Stomach (tissue), 9 donors: ENCODE measurements around the gene SLC41A3. TPM values are rescaled to one million over a fixed set of nuclear protein-coding genes. Genes with fewer than 3 reads are reported as not detected.

Experiments
- DNase-seq, 2 donors: peaks; one replicate each; pipeline versions ENCODE4 v3.0.0 to v3.0.0-alpha.2; 2013 to 2019
- H3K27ac ChIP-seq, 5 donors: fragments of 200-600 bp in 4 of 5; sonication (generic) in 4 of 5; one replicate each; pipeline ENCODE4 v1.5.1; 2013 to 2019; ENCODE audit warnings: mild to moderate bottlenecking in 1 of 5, moderate library complexity in 1 of 5
- H3K27me3 ChIP-seq, 3 donors: fragments of 200-600 bp; sonication (generic); one replicate each; pipeline ENCODE4 v1.5.1; 2017 to 2019; ENCODE audit warnings: mixed run types in 1 of 3
- H3K36me3 ChIP-seq, 4 donors: fragments of 200-600 bp; sonication (generic); 1 replicate in 3 of 4; 2 replicates in 1 of 4; pipeline ENCODE4 v1.5.1; 2016 to 2019
- H3K4me1 ChIP-seq, 4 donors: fragments of 200-600 bp; sonication (generic); one replicate each; pipeline ENCODE4 v1.5.1; 2016 to 2019
- H3K4me3 ChIP-seq, 4 donors: fragments of 200-600 bp; sonication (generic) in 3 of 4; one replicate each; pipeline ENCODE4 v1.5.1; 2016 to 2019; ENCODE audit warnings: mild to moderate bottlenecking in 1 of 4
- H3K9me3 ChIP-seq, 4 donors: fragments of 200-600 bp; sonication (generic); one replicate each; pipeline ENCODE4 v1.5.1; 2016 to 2019
- EP300 ChIP-seq: sonication (generic); formaldehyde crosslinking; IDR thresholded peaks from one replicate; pipeline ENCODE4 v1.6.1; 2017; ENCODE audit warnings: antibody characterized with exemption
- POLR2A ChIP-seq, 4 donors: fragments of 450-650 bp; IDR thresholded peaks; one replicate each; pipeline ENCODE4 v1.6.1; 2016; ENCODE audit warnings: antibody characterized with exemption in 4 of 4, control low read depth in 2 of 4, mild to moderate bottlenecking in 1 of 4, moderate library complexity in 1 of 4
- POLR2AphosphoS5 ChIP-seq, 3 donors: sonication (generic); formaldehyde crosslinking; IDR thresholded peaks; one replicate each; pipeline ENCODE4 v1.6.1; 2016; ENCODE audit warnings: antibody characterized with exemption in 3 of 3
- WGBS, 5 donors: extraction: QIAGEN DNeasy Blood & Tissue Kit in 3 of 5; methylation state at CpG; one replicate each; pipeline versions ENCODE4 v1.1.5 to v1.1.7; 2013 to 2018; 5-methylcytosine and 5-hydroxymethylcytosine counted together
- intact Hi-C: fragments of 100-400 bp; cut with DNase I; formaldehyde crosslinking; loops from one replicate; pipeline ENCODE4 v1.15.1; 2023; ENCODE audit warnings: low total_unique reads
- polyA plus RNA-seq, 3 donors: library from polyadenylated mRNA; stranded (reverse); fragments of 200-250 nt; gene quantifications; one replicate each; pipeline ENCODE4 v1.2.3, GENCODE V29; 2013
- total RNA-seq, 5 donors: library from RNA; depleted of rRNA; stranded (reverse); fragments of >200 nt; gene quantifications; one replicate each; pipeline versions ENCODE4 v1.1.0 to v1.2.3, GENCODE V29; 2014 to 2016
- TF ChIP-seq, protein P1 (sequence below), 7 experiments: fragments of 450-650 bp in 4 of 7; fragments of 200-600 bp in 3 of 7; sonication (generic) in 3 of 7; IDR thresholded peaks; one replicate each; pipeline ENCODE4 v1.5.1; 2016 to 2019; ENCODE audit warnings: antibody characterized with exemption in 7 of 7, control low read depth in 2 of 7, mild to moderate bottlenecking in 1 of 7
- donor health status: healthy with polysubstance abuse.
- donor health status: Bipolar disorder and iron deficiency.
- donor health status: healthy.

The SLC41A3 gene
- total and polyA plus RNA-seq, 8 donors, result 15.4 to 81.7 (median 27.9) TPM

DNA sequence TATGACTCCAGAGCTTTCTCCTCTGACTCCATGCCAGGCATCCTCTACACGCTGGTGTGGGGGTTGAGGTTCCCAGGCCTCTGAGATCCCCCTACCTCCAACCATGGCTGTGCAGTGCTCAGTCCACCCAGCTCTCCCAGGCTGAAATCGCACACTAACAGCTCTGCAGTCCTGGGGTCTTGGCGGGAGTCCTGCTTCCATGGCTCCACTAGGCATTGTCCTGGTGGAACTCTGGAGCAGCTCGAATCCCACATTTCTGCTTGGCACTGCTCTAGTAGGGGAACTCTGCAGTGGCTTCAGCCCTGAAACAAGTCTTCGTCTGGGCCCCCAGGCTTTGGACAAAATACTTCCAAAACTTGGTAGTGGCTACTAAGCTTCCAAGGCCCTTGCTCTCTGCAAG is 64.2 kb downstream of the SLC41A3 start:
- no peaks in the 10 kb centered on the region for H3K27me3 ChIP-seq
- no peak overlapping the region for H3K4me3 ChIP-seq
- TF ChIP-seq POLR2AphosphoS5 (IDR thresholded peaks at IDR 0.05) (no peak), EP300 (no peak), POLR2A (IDR thresholded peaks at IDR 0.05) (no peak)
- TF ChIP-seq, protein P1, sequence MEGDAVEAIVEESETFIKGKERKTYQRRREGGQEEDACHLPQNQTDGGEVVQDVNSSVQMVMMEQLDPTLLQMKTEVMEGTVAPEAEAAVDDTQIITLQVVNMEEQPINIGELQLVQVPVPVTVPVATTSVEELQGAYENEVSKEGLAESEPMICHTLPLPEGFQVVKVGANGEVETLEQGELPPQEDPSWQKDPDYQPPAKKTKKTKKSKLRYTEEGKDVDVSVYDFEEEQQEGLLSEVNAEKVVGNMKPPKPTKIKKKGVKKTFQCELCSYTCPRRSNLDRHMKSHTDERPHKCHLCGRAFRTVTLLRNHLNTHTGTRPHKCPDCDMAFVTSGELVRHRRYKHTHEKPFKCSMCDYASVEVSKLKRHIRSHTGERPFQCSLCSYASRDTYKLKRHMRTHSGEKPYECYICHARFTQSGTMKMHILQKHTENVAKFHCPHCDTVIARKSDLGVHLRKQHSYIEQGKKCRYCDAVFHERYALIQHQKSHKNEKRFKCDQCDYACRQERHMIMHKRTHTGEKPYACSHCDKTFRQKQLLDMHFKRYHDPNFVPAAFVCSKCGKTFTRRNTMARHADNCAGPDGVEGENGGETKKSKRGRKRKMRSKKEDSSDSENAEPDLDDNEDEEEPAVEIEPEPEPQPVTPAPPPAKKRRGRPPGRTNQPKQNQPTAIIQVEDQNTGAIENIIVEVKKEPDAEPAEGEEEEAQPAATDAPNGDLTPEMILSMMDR (IDR thresholded peaks at IDR 0.05), result no peak
- intact Hi-C loops, result no loop called here
- H3K27ac ChIP-seq, result no peak overlapping the region
- no peak for DNase-seq
- H3K36me3 ChIP-seq, result peaks cover 0 to 75% (median 55%) of the 10 kb centered on the region in 4 donors
- H3K4me1 ChIP-seq, result no peaks in the 10 kb centered on the region
- H3K9me3 ChIP-seq, result no peaks in the 10 kb centered on the region
- 77 to 100% (median 86%) methylated on average over 1 to 5 of the region's 5 CpGs for WGBS, 5 donors

DNA sequence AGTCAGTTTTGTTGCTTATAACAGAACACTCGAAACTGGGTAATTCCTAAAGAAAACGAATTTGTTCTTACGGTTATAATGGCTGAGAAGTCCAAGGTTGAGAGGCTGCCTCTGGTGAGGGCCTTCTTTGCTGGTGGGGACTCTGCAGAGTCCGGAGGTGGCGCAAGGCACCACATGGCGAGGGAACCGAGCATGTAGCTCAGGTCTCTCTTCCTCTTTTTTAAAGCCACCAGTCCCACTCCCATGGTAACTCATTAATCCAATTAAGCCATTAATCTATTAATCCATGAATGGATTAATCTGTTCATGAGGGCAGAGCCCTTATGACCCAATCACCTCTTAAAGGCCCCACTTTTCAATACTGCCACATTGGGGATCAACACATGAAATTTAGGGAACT is 64.9 kb downstream of the SLC41A3 start:
- H3K36me3 ChIP-seq, result peaks cover 0 to 75% (median 55%) of the 10 kb centered on the region in 4 donors
- TF ChIP-seq, protein P1 (IDR thresholded peaks at IDR 0.05), result no peak
- TF ChIP-seq POLR2AphosphoS5 (IDR thresholded peaks at IDR 0.05) (no peak), POLR2A (IDR thresholded peaks at IDR 0.05) (no peak), EP300 (no peak)
- intact Hi-C loops, result no loop called here
- no peak for DNase-seq
- H3K4me3 ChIP-seq, result no peak overlapping the region
- H3K27me3 ChIP-seq, result no peaks in the 10 kb centered on the region
- no peaks in the 10 kb centered on the region for H3K4me1 ChIP-seq
- H3K27ac ChIP-seq, result no peak overlapping the region
- no peaks in the 10 kb centered on the region for H3K9me3 ChIP-seq
- 93 to 96% (median 95%) methylated on average over 7 of the region's 7 CpGs for WGBS, 5 donors

DNA sequence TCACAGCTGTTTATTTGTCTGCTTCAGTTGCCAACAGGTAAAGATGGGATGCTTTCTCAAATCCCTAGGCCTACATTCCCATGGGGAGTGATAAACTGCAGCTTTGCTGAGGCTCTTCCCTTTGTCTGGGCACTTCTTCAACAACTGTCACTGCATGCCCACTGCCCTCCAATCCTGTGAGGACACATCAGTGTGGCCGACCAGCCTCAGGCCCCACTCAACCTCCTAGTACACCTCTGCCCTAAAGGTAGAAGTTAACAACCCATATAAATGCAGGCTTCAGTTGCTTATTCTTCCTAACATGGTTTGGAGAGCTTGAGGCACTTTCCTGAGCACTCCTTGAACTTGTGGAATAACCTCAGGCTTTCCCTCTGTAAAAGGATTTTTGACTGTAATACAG is 65.4 kb downstream of the SLC41A3 start:
- Histone ChIP-seq H3K9me3 (no peaks in the 10 kb centered on the region), H3K27ac (no peak overlapping the region), H3K4me1 (no peaks in the 10 kb centered on the region), H3K27me3 (no peaks in the 10 kb centered on the region), H3K4me3 (no peak overlapping the region), H3K36me3 (peaks cover 0 to 75% (median 57%) of the 10 kb centered on the region in 4 donors)
- DNase-seq, result no peak
- no peak for TF ChIP-seq EP300
- TF ChIP-seq, protein P1 (IDR thresholded peaks at IDR 0.05), result no peak
- no peak for TF ChIP-seq POLR2AphosphoS5 (IDR thresholded peaks at IDR 0.05)
- TF ChIP-seq POLR2A (IDR thresholded peaks at IDR 0.05), result no peak
- 60 to 97% (median 85%) methylated on average over 1 of the region's 1 CpG for WGBS, 5 donors
- intact Hi-C loops, result no loop called here

DNA sequence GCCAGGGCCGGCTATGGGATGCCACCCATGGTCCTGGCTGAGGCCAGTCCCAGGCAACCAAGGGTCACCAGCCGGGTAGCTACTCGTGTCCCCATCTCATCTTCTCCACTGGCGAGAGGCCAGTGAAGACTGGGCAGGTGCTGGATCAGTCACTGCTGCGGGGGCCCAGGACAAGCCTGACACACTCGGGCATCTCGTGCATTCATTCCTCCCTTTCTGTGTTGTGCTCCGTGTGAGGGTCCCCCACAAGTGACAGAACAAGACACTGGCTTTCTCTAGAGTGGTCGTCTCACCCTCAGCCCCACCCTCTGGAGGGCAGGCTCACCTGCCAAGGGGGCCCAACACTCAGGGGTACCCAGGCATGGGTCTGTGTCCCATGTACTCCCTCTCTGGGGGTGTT is 66.6 kb downstream of the SLC41A3 start:
- Histone ChIP-seq H3K4me1 (no peaks in the 10 kb centered on the region), H3K9me3 (no peaks in the 10 kb centered on the region), H3K27me3 (no peaks in the 10 kb centered on the region), H3K4me3 (no peak overlapping the region), H3K27ac (no peak overlapping the region), H3K36me3 (peaks cover 0 to 75% (median 53%) of the 10 kb centered on the region in 4 donors)
- TF ChIP-seq, protein P1 (IDR thresholded peaks at IDR 0.05), result no peak
- TF ChIP-seq POLR2AphosphoS5 (IDR thresholded peaks at IDR 0.05), result no peak
- no peak for TF ChIP-seq EP300
- no peak for TF ChIP-seq POLR2A (IDR thresholded peaks at IDR 0.05)
- no peak for DNase-seq
- 88 to 96% (median 93%) methylated on average over 8 to 9 of the region's 9 CpGs for WGBS, 5 donors
- intact Hi-C loops, result no loop called here
